Testis (tissue), 3 donors: ENCODE data around the gene DEAF1. TPM values are rescaled to one million over a fixed set of nuclear protein-coding genes. Genes with fewer than 3 reads are reported as not detected.
A peak's percentile ranks its signal among the peaks of the same experiment; 100 is the strongest.

Source experiments
- DNase-seq: peaks from one replicate; pipeline ENCODE4 v3.0.0-alpha.2; 2019
- H3K27ac ChIP-seq, 2 donors: fragments of 200-600 bp; sonication (generic); one replicate each; pipeline ENCODE4 v1.5.1; 2019
- H3K27me3 ChIP-seq: fragments of 200-600 bp; sonication (generic); one replicate; pipeline ENCODE4 v1.5.1; 2019
- H3K36me3 ChIP-seq: fragments of 200-600 bp; sonication (generic); one replicate; pipeline ENCODE4 v1.5.1; 2017; ENCODE audit warnings: low read depth; ENCODE audit errors: missing control alignments
- H3K4me1 ChIP-seq: fragments of 200-600 bp; sonication (generic); one replicate; pipeline ENCODE4 v1.5.1; 2019
- H3K4me3 ChIP-seq, 2 donors: fragments of 200-600 bp; sonication (generic); one replicate each; pipeline ENCODE4 v1.5.1; 2017 to 2019
- H3K9me3 ChIP-seq: fragments of 200-600 bp; sonication (generic); one replicate; pipeline ENCODE4 v1.5.1; 2017
- POLR2A ChIP-seq: fragments of 450-650 bp; IDR thresholded peaks from one replicate; pipeline ENCODE4 v1.6.1; 2017; ENCODE audit warnings: antibody characterized with exemption, mild to moderate bottlenecking, moderate library complexity
- WGBS, 2 donors: methylation state at CpG; one replicate each; pipeline ENCODE4 v1.1.5; 2018; 5-methylcytosine and 5-hydroxymethylcytosine counted together
- intact Hi-C: fragments of 100-400 bp; cut with DNase I; formaldehyde crosslinking; loops from one replicate; pipeline ENCODE4 v1.15.1; 2023; ENCODE audit warnings: low total_unique reads
- polyA plus RNA-seq: library from polyadenylated mRNA; stranded (reverse); fragments of 350-450 nt; fragmentation: Illumina TruSeq; extraction: RNeasy Lipid Tissue Mini Kit (QIAGEN cat#74804); gene quantifications from one replicate; pipeline ENCODE4 v1.2.3, GENCODE V29; 2014; ENCODE audit warnings: low read depth, low replicate concordance; ENCODE audit not compliant: insufficient read depth
- total RNA-seq, 2 donors: library from RNA; depleted of rRNA; stranded (reverse); fragments of >200 nt; gene quantifications; one replicate each; pipeline ENCODE4 v1.2.3, GENCODE V29; 2016
- TF ChIP-seq, protein P1 (sequence below), 3 experiments: fragments of 450-650 bp in 2 of 3; fragments of 200-600 bp in 1 of 3; sonication (generic) in 1 of 3; IDR thresholded peaks; one replicate each; pipeline ENCODE4 v1.5.1; 2016 to 2019; ENCODE audit warnings: antibody characterized with exemption in 3 of 3, mild to moderate bottlenecking in 2 of 3, moderate library complexity in 1 of 3

DEAF1 gene
- total and polyA plus RNA-seq, 3 donors from 2014 or later: 47.9 to 116 (median 82.5) TPM

DNA sequence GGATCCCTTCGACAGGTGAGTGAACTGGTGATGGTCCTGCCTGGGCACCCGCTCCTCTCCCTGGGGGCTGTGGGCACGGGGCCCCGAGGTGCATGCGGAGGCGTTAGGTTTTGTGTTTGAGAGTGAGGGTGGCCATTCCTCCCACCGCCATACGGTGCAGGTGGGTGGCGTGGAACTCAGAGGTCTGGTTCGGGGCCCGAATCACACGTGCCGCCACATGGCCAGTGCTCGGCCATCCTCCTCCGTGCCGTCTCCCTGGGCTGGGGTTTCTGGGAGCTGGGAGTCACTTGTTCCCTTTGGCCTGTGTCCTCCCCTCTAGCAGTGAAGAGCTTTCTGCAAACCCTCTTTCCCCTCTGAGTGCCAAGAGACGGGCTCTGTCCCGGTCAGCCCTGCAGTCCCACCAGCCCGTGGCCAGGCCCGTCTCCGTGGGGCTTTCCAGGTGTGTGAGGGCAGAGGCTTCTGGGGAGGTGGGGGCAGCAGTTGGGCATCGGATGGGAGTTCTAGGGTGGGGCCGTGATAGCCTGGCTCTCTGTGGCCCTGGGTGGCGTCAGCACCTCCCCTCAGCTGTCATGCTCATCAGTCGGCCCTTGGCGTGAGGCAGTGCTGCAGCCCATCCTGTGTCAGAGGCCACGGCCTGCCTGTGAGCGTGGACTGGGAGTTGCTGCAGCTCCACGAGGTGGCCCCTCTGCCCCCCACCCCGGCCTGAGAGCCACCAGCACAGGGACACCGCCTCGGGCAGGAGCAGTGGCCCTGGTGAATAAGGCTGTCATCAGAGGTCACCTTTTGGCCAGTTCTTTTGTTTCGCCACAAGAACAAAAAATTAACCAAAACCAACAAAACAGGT, 89.5 kb downstream of the DEAF1 start:
- WGBS, 2 donors: 79 to 89% methylated on average over 9 to 33 of the region's 33 CpGs
- H3K36me3 ChIP-seq: no peaks in the 10 kb centered on the region
- peaks cover 4% of the 10 kb centered on the region for H3K4me1 ChIP-seq
- H3K9me3 ChIP-seq: no peaks in the 10 kb centered on the region
- peak overlapping the region; percentile 48 to 58 for H3K27ac ChIP-seq
- intact Hi-C loops: no loop called here
- TF ChIP-seq POLR2A: no peak
- TF ChIP-seq, protein P1, sequence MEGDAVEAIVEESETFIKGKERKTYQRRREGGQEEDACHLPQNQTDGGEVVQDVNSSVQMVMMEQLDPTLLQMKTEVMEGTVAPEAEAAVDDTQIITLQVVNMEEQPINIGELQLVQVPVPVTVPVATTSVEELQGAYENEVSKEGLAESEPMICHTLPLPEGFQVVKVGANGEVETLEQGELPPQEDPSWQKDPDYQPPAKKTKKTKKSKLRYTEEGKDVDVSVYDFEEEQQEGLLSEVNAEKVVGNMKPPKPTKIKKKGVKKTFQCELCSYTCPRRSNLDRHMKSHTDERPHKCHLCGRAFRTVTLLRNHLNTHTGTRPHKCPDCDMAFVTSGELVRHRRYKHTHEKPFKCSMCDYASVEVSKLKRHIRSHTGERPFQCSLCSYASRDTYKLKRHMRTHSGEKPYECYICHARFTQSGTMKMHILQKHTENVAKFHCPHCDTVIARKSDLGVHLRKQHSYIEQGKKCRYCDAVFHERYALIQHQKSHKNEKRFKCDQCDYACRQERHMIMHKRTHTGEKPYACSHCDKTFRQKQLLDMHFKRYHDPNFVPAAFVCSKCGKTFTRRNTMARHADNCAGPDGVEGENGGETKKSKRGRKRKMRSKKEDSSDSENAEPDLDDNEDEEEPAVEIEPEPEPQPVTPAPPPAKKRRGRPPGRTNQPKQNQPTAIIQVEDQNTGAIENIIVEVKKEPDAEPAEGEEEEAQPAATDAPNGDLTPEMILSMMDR (IDR thresholded peaks at IDR 0.05): no peak
- no peak for DNase-seq
- no peak overlapping the region for H3K4me3 ChIP-seq
- no peaks in the 10 kb centered on the region for H3K27me3 ChIP-seq

DNA sequence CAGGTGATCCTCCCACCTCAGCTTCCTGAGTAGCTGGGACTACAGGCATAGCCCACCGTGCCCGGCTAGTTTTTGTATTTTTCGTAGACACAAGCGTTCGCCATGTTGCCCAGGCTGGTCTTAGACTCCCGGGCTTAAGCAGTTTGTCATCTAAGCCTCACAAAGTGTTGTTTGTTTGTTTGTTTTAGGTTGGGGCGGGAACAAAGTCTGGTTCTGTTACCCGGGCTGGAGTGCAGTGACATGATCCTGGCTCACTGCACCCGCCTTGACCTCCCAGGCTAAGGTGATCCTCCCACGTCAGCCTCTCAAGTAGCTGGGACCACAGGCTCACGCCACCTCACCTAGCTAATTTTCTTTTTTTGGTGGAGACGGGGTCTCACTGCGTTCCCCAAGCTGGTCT, 91.9 kb downstream of the DEAF1 start:
- H3K27ac ChIP-seq: no peak overlapping the region
- TF ChIP-seq POLR2A: no peak
- TF ChIP-seq, protein P1 (IDR thresholded peaks at IDR 0.05): no peak
- intact Hi-C loops: no loop called here
- no peaks in the 10 kb centered on the region for H3K27me3 ChIP-seq
- H3K4me3 ChIP-seq: no peak overlapping the region
- H3K9me3 ChIP-seq: no peaks in the 10 kb centered on the region
- H3K4me1 ChIP-seq: peaks cover 4% of the 10 kb centered on the region
- H3K36me3 ChIP-seq: no peaks in the 10 kb centered on the region
- DNase-seq: no peak
- WGBS, 2 donors: 89 to 91% methylated on average over 13 of the region's 13 CpGs

DNA sequence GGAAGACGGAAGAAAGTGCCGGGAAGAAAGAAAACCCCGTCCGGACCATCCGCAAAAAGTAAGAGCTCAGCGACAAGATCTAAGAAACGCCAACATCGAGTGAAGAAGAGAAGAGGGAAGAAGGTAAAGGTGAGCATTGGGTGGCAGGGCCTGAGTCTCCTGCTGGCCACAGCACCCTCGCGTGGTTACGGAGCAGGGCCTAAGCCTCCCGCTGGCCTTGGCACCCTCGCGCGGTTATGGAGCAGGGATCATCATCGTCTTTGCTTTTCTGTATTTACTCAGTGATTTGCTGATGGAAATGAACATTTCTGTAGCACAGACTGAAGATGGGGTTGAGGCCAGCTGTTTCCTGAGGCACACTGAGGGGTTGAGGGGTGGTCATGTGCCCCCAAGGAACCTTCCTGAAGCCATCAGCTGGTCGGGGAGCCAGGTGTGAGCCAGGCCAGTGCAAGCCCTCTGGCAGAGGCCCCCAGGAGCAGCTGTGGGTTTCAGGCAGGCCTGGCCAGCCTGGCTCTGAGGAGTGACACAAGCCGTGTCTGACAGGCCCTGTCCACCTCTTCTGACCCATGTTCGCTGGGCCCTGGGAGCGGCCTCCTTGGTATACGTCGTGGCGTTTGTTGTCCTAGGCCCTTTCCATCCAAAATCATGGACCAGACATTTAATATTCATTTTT, 93.3 kb downstream of the DEAF1 start:
- intact Hi-C loops: no loop called here
- Histone ChIP-seq H3K4me1 (peaks cover 4% of the 10 kb centered on the region), H3K9me3 (no peaks in the 10 kb centered on the region), H3K4me3 (no peak overlapping the region), H3K27me3 (no peaks in the 10 kb centered on the region), H3K27ac (no peak overlapping the region), H3K36me3 (no peaks in the 10 kb centered on the region)
- DNase-seq: no peak
- TF ChIP-seq, protein P1 (IDR thresholded peaks at IDR 0.05): no peak
- no peak for TF ChIP-seq POLR2A
- 93 to 94% methylated on average over 22 to 23 of the region's 23 CpGs for WGBS, 2 donors

DNA sequence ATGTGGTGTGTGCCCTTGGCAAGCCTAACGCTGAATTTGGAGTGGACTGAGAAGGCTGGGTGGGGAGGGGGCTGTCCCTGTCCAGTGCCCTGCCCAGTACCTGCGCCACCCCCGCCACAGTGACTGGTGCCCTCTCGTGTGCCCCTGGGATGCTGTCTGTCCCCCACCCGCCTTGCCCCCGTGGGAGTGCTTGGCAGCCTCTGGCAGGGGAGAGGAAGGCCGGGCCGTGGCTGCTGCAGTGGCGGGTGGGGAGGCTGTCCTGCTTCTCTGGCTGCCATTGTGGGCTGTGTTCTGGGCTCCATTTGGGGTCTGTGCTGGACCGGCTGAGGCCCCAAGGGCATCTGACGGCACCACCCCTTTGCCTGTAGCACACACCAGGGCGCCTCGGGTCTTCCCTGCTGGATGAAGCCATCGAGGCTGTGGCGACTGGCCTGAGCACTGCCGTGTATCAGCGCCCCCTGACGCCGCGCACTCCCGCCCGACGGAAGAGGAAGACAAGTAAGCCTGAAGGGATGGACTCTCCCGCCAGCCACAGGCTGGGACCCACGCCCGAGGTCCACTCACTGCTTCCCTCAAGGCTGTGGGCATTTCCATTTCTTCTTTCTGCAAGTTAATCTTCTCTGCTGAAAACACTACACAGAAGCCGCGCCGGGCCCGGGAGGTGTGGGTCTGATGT, 96.9 kb downstream of the DEAF1 start:
- TF ChIP-seq, protein P1 (IDR thresholded peaks at IDR 0.05): no peak
- TF ChIP-seq POLR2A: no peak
- no peaks in the 10 kb centered on the region for H3K27me3 ChIP-seq
- H3K4me3 ChIP-seq: no peak overlapping the region
- 90 to 96% methylated on average over 17 to 29 of the region's 30 CpGs for WGBS, 2 donors
- no peak for DNase-seq
- H3K27ac ChIP-seq: no peak overlapping the region
- no peaks in the 10 kb centered on the region for H3K9me3 ChIP-seq
- H3K36me3 ChIP-seq: no peaks in the 10 kb centered on the region
- H3K4me1 ChIP-seq: no peaks in the 10 kb centered on the region
- intact Hi-C loops: no loop called here
